Limb (tissue), 2 donors: ENCODE measurements around the gene MACC1.

ENCODE experiments used
- DNase-seq, 2 donors: peaks; one replicate each; pipeline ENCODE4 v3.0.0-alpha.2; 2016; ENCODE audit errors: extremely low spot score in 2 of 2

Gene MACC1

GRCh38 chr7:20217193-20217948 is at the start of gene MACC1:
Gene MACC1, minus strand, starts transcription at chr7:20217384. Its CDS starts 55,522 bp downstream, at chr7:20161862.
- no peak for DNase-seq

GRCh38 chr7:20264623-20265022 is 47.4 kb upstream of the MACC1 start:
- no peak for DNase-seq

- DNase-seq = peak in 1 of 2 donors; percentile 34
Measured at GRCh38 chr7:20260223-20260622, 43.0 kb upstream of the MACC1 start.

- no peak for DNase-seq
Measured at GRCh38 chr7:20257212-20257611, 40.0 kb upstream of the MACC1 start.

- DNase-seq = no peak
Measured at GRCh38 chr7:20249920-20250319, 32.7 kb upstream of the MACC1 start.

GRCh38 chr7:20249376-20249775 is 32.2 kb upstream of the MACC1 start:
- no peak for DNase-seq

GRCh38 chr7:20246236-20246635 is 29.1 kb upstream of the MACC1 start:
- no peak for DNase-seq

- DNase-seq = no peak
Measured at GRCh38 chr7:20244334-20245120, 27.3 kb upstream of the MACC1 start.

GRCh38 chr7:20241911-20242261 is 24.7 kb upstream of the MACC1 start:
- DNase-seq = no peak

- DNase-seq = no peak
Measured at GRCh38 chr7:20241194-20241910, 24.2 kb upstream of the MACC1 start.

- no peak for DNase-seq
Measured at GRCh38 chr7:20240080-20240926, 23.1 kb upstream of the MACC1 start.

GRCh38 chr7:20238754-20239324 is 21.7 kb upstream of the MACC1 start:
- DNase-seq = no peak

- no peak for DNase-seq
Measured at GRCh38 chr7:20238194-20238753, 21.1 kb upstream of the MACC1 start.

- no peak for DNase-seq
Measured at GRCh38 chr7:20237464-20238193, 20.4 kb upstream of the MACC1 start.

GRCh38 chr7:20236790-20237189 is 19.6 kb upstream of the MACC1 start:
- DNase-seq = no peak

- DNase-seq = no peak
Measured at GRCh38 chr7:20236043-20236442, 18.9 kb upstream of the MACC1 start.

- no peak for DNase-seq
Measured at GRCh38 chr7:20235288-20235687, 18.1 kb upstream of the MACC1 start.

- DNase-seq = no peak
Measured at GRCh38 chr7:20233362-20233761, 16.2 kb upstream of the MACC1 start.

- DNase-seq = no peak
Measured at GRCh38 chr7:20232848-20233247, 15.7 kb upstream of the MACC1 start.
